Uterus (tissue), 2 donors: ENCODE results near the gene DENND1A.

Experiments used
- CTCF ChIP-seq, 4 experiments: fragments of 200-600 bp in 2 of 4; fragments of 450-650 bp in 2 of 4; sonication (generic) in 2 of 4; IDR thresholded peaks; one replicate each; pipeline ENCODE4 v1.5.1; 2016 to 2019; ENCODE audit warnings: antibody characterized with exemption in 4 of 4, mild to moderate bottlenecking in 2 of 4, moderate library complexity in 1 of 4
- POLR2A ChIP-seq, 2 donors: fragments of 450-650 bp; IDR thresholded peaks; one replicate each; pipeline ENCODE4 v1.6.1; 2016; ENCODE audit warnings: antibody characterized with exemption in 2 of 2, mild to moderate bottlenecking in 1 of 2, moderate library complexity in 1 of 2

- TF ChIP-seq POLR2A (IDR thresholded peaks at IDR 0.05) (no peak), CTCF (IDR thresholded peaks at IDR 0.05) (no peak)
Observed at GRCh38 chr9:123484130-123484529, 445.8 kb downstream of the DENND1A start.
